HG03439 (cell line): ENCODE measurements around the gene RCAN3.

Source experiments
- ATAC-seq: cut with Tn5 transposase; IDR thresholded peaks from one replicate; pipeline ENCODE4 v1.9.1; 2021; ENCODE audit warnings: mild to moderate bottlenecking, moderate library complexity; ENCODE audit not compliant: unreplicated experiment

The RCAN3 gene

DNA sequence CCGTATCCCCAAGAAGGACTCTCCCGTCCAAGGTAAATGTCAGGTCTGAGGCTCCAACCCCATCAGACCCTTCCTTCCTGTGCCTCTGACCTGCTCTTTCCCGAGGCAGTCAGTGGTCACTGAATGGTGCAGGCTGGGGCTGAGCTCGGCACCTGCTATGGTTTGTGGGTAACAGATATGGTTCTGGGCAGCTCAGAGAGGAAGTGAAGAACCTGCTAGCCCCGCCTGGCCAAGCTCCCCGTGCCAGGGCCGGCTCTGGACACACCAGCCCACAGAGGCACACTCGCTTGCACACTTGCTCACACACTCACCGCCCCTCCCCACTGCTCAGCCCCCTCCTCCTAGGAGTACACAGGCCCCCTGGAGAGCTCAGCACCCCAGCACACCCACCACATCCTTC, 69.7 kb downstream of the RCAN3 start:
- ATAC-seq: no peak

- ATAC-seq: no peak
Measured at GRCh38 chr1:24575905-24576587, 73.4 kb downstream of the RCAN3 start.

- ATAC-seq: no peak
Measured at GRCh38 chr1:24578846-24579245, 76.2 kb downstream of the RCAN3 start.

DNA sequence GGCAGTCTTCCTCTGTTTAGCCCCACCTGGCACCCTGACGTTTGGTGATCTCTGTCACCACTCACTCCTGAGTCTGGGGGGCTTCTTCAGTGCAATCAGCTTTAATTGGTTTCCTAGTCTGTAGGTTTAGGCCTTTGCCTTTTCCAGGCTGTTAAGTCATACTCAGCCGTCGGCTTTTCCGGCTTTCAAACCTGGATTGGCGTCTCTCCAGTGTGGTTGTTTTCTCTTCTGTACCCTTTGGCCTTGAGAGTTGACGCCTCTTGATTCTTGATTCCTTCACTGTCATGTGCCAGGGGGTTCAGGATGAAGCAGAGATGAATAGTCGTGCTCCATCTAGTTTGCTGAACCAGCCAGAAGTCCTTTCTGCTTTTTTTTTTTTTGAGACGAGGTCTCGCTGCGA, 78.1 kb downstream of the RCAN3 start:
- ATAC-seq: no peak

DNA sequence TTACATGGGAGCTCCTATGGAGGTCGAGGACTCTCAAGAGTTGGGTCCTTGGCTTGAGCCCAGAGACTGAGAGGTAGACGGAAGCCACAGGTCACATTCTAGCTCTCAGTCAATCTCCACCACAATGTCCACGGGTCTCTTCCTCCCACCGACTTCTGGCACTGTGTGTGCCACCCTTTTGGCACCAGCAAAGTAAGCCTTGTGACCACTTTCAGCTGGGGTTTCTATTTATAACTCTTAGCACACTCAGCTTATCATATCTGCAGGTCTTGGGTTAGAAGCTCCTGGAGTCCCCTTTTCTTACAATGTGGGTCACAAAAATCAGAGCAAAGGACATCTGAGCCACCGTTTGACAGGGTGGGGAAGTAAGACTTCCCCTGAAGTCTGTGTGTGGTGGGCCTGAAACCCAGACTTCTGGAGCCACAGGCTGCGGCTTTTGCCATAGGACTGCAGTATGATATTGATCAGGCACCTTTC, 81.6 kb downstream of the RCAN3 start:
- ATAC-seq: no peak

GRCh38 chr1:24586119-24586518, 83.5 kb downstream of the RCAN3 start:
- ATAC-seq: no peak

DNA sequence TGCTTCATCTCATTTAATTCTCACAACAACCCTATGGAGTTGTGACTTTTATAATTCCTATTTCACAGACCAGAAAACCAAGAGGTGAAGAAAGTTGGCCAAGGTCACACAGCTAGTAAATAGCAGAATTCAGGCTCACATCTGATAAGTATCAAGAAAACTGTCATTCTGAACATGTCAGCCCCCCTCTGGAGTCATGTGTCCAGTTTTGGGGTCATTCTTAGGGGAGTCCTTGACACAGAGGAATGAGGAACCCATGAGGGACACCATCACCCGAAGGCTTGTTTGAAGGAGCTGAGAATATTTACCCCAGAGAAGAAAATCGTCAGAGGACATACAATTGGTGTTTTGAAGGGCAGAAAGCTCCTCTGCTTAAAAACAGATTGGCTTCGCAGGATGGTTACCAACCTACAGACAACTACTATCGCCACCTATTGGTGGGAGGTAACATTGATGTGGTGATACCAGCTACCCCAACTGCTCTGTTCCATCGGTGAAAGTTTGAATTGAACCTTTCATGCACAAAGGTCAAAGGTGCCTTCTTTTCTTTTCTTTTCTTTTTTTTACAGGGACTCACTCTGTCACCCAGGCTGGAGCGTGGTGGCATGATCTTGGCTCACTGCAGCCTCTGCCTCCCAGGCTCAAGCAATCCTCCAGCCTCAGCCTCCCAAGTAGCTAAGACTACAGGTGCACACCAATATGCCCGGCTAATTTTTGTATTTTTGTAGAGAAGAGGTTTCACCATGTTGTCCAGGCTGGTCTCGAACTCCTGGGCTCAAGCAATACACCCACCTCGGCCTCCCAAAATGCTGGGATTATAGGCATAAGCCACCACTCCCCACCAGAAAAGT, 84.6 kb downstream of the RCAN3 start:
- ATAC-seq: no peak

DNA sequence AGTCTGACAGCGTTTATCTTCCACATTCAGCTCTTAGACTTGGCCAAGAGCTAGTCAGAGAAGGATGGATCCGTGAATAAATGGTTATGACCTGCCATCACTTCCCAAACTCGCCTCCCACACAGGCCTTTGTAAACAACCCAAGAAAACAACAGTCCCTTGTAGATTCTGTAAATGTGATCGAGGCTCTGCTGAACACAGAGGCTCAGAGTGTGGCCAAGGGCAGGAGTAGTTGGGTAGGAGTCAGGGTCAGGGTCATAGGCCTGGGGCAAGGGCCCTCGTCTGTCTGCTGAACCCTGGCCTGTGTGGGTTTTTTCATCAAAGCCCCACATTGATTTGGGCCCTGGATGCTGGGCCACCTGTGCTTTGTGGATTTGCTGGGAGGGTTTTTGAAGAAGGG, 85.9 kb downstream of the RCAN3 start:
- ATAC-seq: no peak

GRCh38 chr1:24589200-24589599, 86.6 kb downstream of the RCAN3 start:
- no peak for ATAC-seq
